Stimulated activated CD4-positive, alpha-beta T cell treated with anti-CD3 and anti-CD28 coated beads, Interleukin-12 subunit alpha, Interleukin-12 subunit beta, amount 100 ng/mL, for 48 hours (primary cell): ENCODE results near the gene NOS3.

Source experiments
- DNase-seq, 3 donors: peaks; one replicate each; pipeline ENCODE4 v3.0.0-alpha.2; 2020; ENCODE audit warnings: low read depth in 2 of 3, low spot score in 1 of 3

NOS3 gene

GRCh38 chr7:150978126-150978789, 12.6 kb upstream of the NOS3 start, which contains the start of gene KCNH2:
KCNH2 (minus strand) TSS chr7:150978321; CDS start chr7:150977913, 408 bp downstream.
- no peak for DNase-seq

- no peak for DNase-seq
Observed at GRCh38 chr7:150979713-150980390, 11.0 kb upstream of the NOS3 start.

GRCh38 chr7:150980663-150981062, 10.2 kb upstream of the NOS3 start:
- no peak for DNase-seq

- no peak for DNase-seq
Observed at GRCh38 chr7:150981644-150982043, 9.2 kb upstream of the NOS3 start.

- DNase-seq = no peak
Observed at GRCh38 chr7:150982351-150982750, 8.5 kb upstream of the NOS3 start.

- no peak for DNase-seq
Observed at GRCh38 chr7:150983893-150984368, 6.9 kb upstream of the NOS3 start.

- DNase-seq = peak in 2 of 3 donors; percentile 50 to 60
Observed at GRCh38 chr7:150986099-150986512, 4.7 kb upstream of the NOS3 start.

GRCh38 chr7:150986556-150986955, 4.3 kb upstream of the NOS3 start:
- DNase-seq = no peak

- peak; percentile 46 to 73 (median 58) for DNase-seq
Observed at GRCh38 chr7:150988230-150989226, 2.3 kb upstream of the NOS3 start.

- DNase-seq = no peak
Observed at GRCh38 chr7:150989456-150989855, 1.4 kb upstream of the NOS3 start.

- DNase-seq = no peak
Observed at GRCh38 chr7:150992051-150992640, 1.3 kb downstream of the NOS3 start.

GRCh38 chr7:150992833-150993302, 2.1 kb downstream of the NOS3 start:
- no peak for DNase-seq

- no peak for DNase-seq
Observed at GRCh38 chr7:150993511-150993910, 2.7 kb downstream of the NOS3 start.

GRCh38 chr7:150994141-150994837, 3.5 kb downstream of the NOS3 start:
- DNase-seq = no peak

- DNase-seq = no peak
Observed at GRCh38 chr7:150994838-150995510, 4.2 kb downstream of the NOS3 start.

- no peak for DNase-seq
Observed at GRCh38 chr7:150996376-150997074, 5.7 kb downstream of the NOS3 start.

- DNase-seq = no peak
Observed at GRCh38 chr7:150997075-150997511, 6.3 kb downstream of the NOS3 start.

- DNase-seq = no peak
Observed at GRCh38 chr7:150997817-150998216, 7.0 kb downstream of the NOS3 start.

- no peak for DNase-seq
Observed at GRCh38 chr7:150998341-150998740, 7.5 kb downstream of the NOS3 start.
